Fibroblast of lung (primary cell): ENCODE data around the gene RIMS4. TPM values are rescaled to one million over a fixed set of nuclear protein-coding genes. Genes with fewer than 3 reads are reported as not detected.

Experiments used
- DNase-seq, 2 donors: peaks; one replicate each; pipeline versions ENCODE4 v3.0.0 to v3.0.0-alpha.2; 2010; ENCODE audit warnings: low read depth in 2 of 2
- H2AFZ ChIP-seq: 2 replicates; pipeline ENCODE4 v1.5.1; 2012; ENCODE audit warnings: low read length, control low read depth, inconsistent platforms
- H3K27ac ChIP-seq: 2 replicates; pipeline ENCODE4 v1.5.1; 2011; ENCODE audit warnings: low read length, control low read depth; ENCODE audit not compliant: insufficient read depth
- H3K27me3 ChIP-seq: 2 replicates; pipeline ENCODE4 v1.5.1; 2011; ENCODE audit warnings: mild to moderate bottlenecking, low read length; ENCODE audit not compliant: control insufficient read depth, insufficient read depth
- H3K36me3 ChIP-seq: 2 replicates; pipeline ENCODE4 v1.5.1; 2011; ENCODE audit warnings: low read length; ENCODE audit not compliant: control insufficient read depth, insufficient read depth
- H3K4me1 ChIP-seq: 2 replicates; pipeline ENCODE4 v1.5.1; 2011; ENCODE audit warnings: low read length; ENCODE audit not compliant: control insufficient read depth, insufficient read depth; ENCODE audit errors: extremely low read depth
- H3K4me2 ChIP-seq: 2 replicates; pipeline ENCODE4 v1.5.1; 2011; ENCODE audit warnings: low read length, control low read depth; ENCODE audit not compliant: insufficient read depth; ENCODE audit errors: extremely low read depth
- H3K4me3 ChIP-seq, 4 experiments: fragments of 200-600 bp in 1 of 4; sonication (generic) in 1 of 4; replicated peaks in 1 of 4; 2 replicates each; pipeline ENCODE4 v1.5.1; 2011 to 2016; ENCODE audit warnings: low read length in 4 of 4, low read depth in 3 of 4, mild to moderate bottlenecking in 3 of 4, control low read depth in 2 of 4, inconsistent platforms in 1 of 4, mixed read lengths in 1 of 4; ENCODE audit not compliant: insufficient read depth in 1 of 4; ENCODE audit errors: control extremely low read depth in 1 of 4
- H3K79me2 ChIP-seq: 2 replicates; pipeline ENCODE4 v1.5.1; 2012; ENCODE audit warnings: mild to moderate bottlenecking, low read length, inconsistent platforms; ENCODE audit not compliant: control insufficient read depth, insufficient read depth
- H3K9ac ChIP-seq: 2 replicates; pipeline ENCODE4 v1.5.1; 2011; ENCODE audit warnings: mild to moderate bottlenecking, low read length, control low read depth; ENCODE audit not compliant: insufficient read depth
- H3K9me3 ChIP-seq: 2 replicates; pipeline ENCODE4 v1.5.1; 2012; ENCODE audit warnings: low read depth, low read length; ENCODE audit not compliant: control insufficient read depth, insufficient read depth
- H4K20me1 ChIP-seq: 2 replicates; pipeline ENCODE4 v1.5.1; 2011; ENCODE audit warnings: low read length; ENCODE audit not compliant: control insufficient read depth, insufficient read depth; ENCODE audit errors: extremely low read depth
- EZH2 ChIP-seq: IDR thresholded peaks from 2 replicates; pipeline ENCODE4 v1.5.1; 2012; ENCODE audit warnings: low read length, control low read depth, mild to moderate bottlenecking; ENCODE audit errors: missing control alignments
- polyA plus RNA-seq, 2 donors: library from polyadenylated mRNA; depleted of rRNA in 1 of 2; stranded (reverse) in 1 of 2; unstranded in 1 of 2; fragments of >200 nt; gene quantifications; 2 replicates each; pipeline ENCODE4 v1.2.1, GENCODE V29; 2011 to 2012; ENCODE audit warnings: missing spikeins in 1 of 2
- total RNA-seq: library from RNA; depleted of rRNA; stranded (reverse); fragments of >200 nt; gene quantifications from 2 replicates; pipeline ENCODE4 v1.2.1, GENCODE V29; 2014
- TF ChIP-seq, protein P1 (sequence below), 2 donors: IDR thresholded peaks in 1 of 2; conservative IDR thresholded peaks in 1 of 2; 1 replicate in 1 of 2; 2 replicates in 1 of 2; pipeline ENCODE4 v1.5.1; 2011 to 2012; ENCODE audit warnings: low read length in 2 of 2, control low read depth in 1 of 2, inconsistent platforms in 1 of 2, low read depth in 1 of 2, mild to moderate bottlenecking in 1 of 2

RIMS4 gene
- total and polyA plus RNA-seq, 2 donors (not counting 1 experiment from before 2014, with no cell fraction given), result under 0.01 to 0.03 TPM

DNA sequence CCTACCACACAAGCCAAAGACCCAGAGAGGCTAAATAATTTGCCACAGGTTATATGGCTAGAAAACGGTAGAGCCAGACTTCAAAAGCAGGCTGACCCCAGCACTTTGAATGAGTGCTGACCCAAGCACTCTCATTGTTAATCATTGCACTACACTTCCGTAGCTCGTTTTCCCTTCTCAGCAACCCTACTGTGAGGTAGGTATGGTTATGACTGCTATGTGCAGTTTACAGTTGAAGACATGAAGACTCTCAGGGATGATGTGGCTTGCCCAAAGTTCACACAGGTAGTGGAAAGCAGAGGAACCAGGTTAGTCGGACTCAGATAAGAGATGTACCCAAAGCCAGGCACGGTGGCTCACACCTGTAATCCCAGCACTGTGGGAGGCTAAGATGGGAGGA, 33.5 kb upstream of the RIMS4 start:
- Histone ChIP-seq H3K4me2 (no peak overlapping the region), H3K4me3 (no peak overlapping the region), H3K9ac (no peak overlapping the region), H3K36me3 (no peaks in the 10 kb centered on the region), H4K20me1 (no peaks in the 10 kb centered on the region), H3K79me2 (no peaks in the 10 kb centered on the region), H3K27me3 (peaks cover 5% of the 10 kb centered on the region), H2AFZ (no peak overlapping the region), H3K9me3 (no peaks in the 10 kb centered on the region), H3K4me1 (no peaks in the 10 kb centered on the region), H3K27ac (no peak overlapping the region)
- DNase-seq, result no peak
- TF ChIP-seq EZH2, result no peak
- TF ChIP-seq, protein P1, sequence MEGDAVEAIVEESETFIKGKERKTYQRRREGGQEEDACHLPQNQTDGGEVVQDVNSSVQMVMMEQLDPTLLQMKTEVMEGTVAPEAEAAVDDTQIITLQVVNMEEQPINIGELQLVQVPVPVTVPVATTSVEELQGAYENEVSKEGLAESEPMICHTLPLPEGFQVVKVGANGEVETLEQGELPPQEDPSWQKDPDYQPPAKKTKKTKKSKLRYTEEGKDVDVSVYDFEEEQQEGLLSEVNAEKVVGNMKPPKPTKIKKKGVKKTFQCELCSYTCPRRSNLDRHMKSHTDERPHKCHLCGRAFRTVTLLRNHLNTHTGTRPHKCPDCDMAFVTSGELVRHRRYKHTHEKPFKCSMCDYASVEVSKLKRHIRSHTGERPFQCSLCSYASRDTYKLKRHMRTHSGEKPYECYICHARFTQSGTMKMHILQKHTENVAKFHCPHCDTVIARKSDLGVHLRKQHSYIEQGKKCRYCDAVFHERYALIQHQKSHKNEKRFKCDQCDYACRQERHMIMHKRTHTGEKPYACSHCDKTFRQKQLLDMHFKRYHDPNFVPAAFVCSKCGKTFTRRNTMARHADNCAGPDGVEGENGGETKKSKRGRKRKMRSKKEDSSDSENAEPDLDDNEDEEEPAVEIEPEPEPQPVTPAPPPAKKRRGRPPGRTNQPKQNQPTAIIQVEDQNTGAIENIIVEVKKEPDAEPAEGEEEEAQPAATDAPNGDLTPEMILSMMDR (conservative IDR thresholded peaks at IDR 0.05 in 1 of 2, IDR thresholded peaks at IDR 0.05 in 1 of 2; ENCODE audit: low read depth in 1 of 2, low read length in 2 of 2), result no peak

DNA sequence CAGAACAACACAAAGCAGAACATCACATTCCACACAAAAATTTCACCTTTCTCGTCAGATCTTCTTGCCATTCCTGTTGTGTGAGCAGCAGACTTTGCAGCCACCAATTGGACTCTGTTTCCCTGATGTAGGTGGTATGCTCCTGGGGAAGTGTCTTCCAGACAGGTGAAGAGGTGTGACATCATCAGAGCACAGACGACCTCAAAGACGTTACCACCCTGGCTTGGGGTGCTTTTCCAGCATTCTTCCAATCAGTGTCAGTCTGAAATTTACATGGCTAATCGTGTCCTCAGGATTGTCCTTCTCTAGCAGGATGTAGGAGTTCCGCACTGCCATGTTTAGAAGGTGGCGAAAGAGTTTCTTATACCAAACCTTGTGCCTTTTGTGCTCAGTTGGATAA, 31.6 kb upstream of the RIMS4 start:
- H3K4me2 ChIP-seq, result no peak overlapping the region
- DNase-seq, result no peak
- H3K4me3 ChIP-seq, result no peak overlapping the region
- H3K36me3 ChIP-seq, result no peaks in the 10 kb centered on the region
- H2AFZ ChIP-seq, result no peak overlapping the region
- H3K27me3 ChIP-seq, result peaks cover 9% of the 10 kb centered on the region
- H4K20me1 ChIP-seq, result no peaks in the 10 kb centered on the region
- no peak overlapping the region for H3K9ac ChIP-seq
- TF ChIP-seq EZH2, result no peak
- TF ChIP-seq, protein P1 (conservative IDR thresholded peaks at IDR 0.05 in 1 of 2, IDR thresholded peaks at IDR 0.05 in 1 of 2; ENCODE audit: low read depth in 1 of 2, low read length in 2 of 2), result no peak
- H3K9me3 ChIP-seq, result no peaks in the 10 kb centered on the region
- no peaks in the 10 kb centered on the region for H3K79me2 ChIP-seq
- no peaks in the 10 kb centered on the region for H3K4me1 ChIP-seq
- H3K27ac ChIP-seq, result no peak overlapping the region

DNA sequence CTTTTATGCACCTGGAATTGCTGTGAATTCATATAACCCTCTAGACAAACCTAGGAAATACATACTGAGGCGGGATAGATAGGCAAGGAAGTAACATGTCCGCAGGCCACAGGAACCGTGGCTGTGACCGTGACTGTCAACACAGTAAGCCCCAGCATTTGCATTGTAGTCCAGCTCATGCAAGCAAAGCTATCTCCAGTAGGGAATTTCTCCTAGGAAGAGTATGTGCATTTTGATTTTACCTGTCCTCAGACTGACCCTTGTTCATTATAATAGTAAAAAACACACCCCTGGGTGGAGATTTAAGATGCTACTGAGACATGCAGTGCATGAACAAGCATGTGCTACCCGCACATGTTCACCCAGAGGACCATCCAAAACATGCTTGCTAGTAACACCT, 30.5 kb upstream of the RIMS4 start:
- H3K9me3 ChIP-seq, result no peaks in the 10 kb centered on the region
- no peaks in the 10 kb centered on the region for H3K36me3 ChIP-seq
- TF ChIP-seq, protein P1 (conservative IDR thresholded peaks at IDR 0.05 in 1 of 2, IDR thresholded peaks at IDR 0.05 in 1 of 2; ENCODE audit: low read depth in 1 of 2, low read length in 2 of 2), result no peak
- no peak for TF ChIP-seq EZH2
- H3K9ac ChIP-seq, result no peak overlapping the region
- no peak overlapping the region for H3K4me3 ChIP-seq
- H2AFZ ChIP-seq, result no peak overlapping the region
- H3K27me3 ChIP-seq, result peaks cover 11% of the 10 kb centered on the region
- no peaks in the 10 kb centered on the region for H4K20me1 ChIP-seq
- H3K4me2 ChIP-seq, result no peak overlapping the region
- H3K27ac ChIP-seq, result no peak overlapping the region
- no peaks in the 10 kb centered on the region for H3K79me2 ChIP-seq
- no peaks in the 10 kb centered on the region for H3K4me1 ChIP-seq
- DNase-seq, result no peak
